ENCODE results near the gene CPVL.

- no peak for TF ChIP-seq CTCF (IDR thresholded peaks at IDR 0.05; ENCODE audit: low read depth, low read length, poor library complexity, severe bottlenecking)
- no peak for TF ChIP-seq EZH2phosphoT487 (IDR thresholded peaks at IDR 0.05; ENCODE audit: borderline replicate concordance, low read length)
Observed at GRCh38 chr7:29109358-29109757, 37.0 kb downstream of the CPVL start.
